GM18511 (cell line): ENCODE results near the gene ZNF607.

Experiments
- ATAC-seq: cut with Tn5 transposase; IDR thresholded peaks from one replicate; pipeline ENCODE4 v1.9.1; 2021; ENCODE audit warnings: mild to moderate bottlenecking, moderate library complexity; ENCODE audit not compliant: unreplicated experiment

ZNF607 gene

GRCh38 chr19:37654118-37654517, 65.4 kb downstream of the ZNF607 start:
- ATAC-seq, result no peak
